ENCODE data around the gene PPP1R12B. TPM values are rescaled to one million over a fixed set of nuclear protein-coding genes. Genes with fewer than 3 reads are reported as not detected.
A peak's percentile ranks its signal among the peaks of the same experiment; 100 is the strongest.
"Not testable (repeated sequence)": the region's sequence is repeated elsewhere in the genome, so short reads cannot be mapped to it uniquely, and the experiment has no call there.

Gene PPP1R12B
- total RNA-seq, 3 donors from 2014 or later = 80.9 to 655 (median 89.0) TPM

- no peak for TF ChIP-seq CTCF (IDR thresholded peaks at IDR 0.05)
- Histone ChIP-seq H3K36me3 (ENCODE audit: low read depth) (no peaks in the 10 kb centered on the region), H3K4me1 (ENCODE audit: low read depth) (peaks cover 9% of the 10 kb centered on the region), H3K9me3 (no peaks in the 10 kb centered on the region), H3K4me3 (no peak overlapping the region)
- no peak for ATAC-seq
- no peak for DNase-seq
- intact Hi-C loops (cut with DNase I, micrococcal nuclease) = no loop called here
Observed at GRCh38 chr1:202616355-202616915, 267.9 kb downstream of the PPP1R12B start.

- H3K4me3 ChIP-seq; H3K4me1 ChIP-seq (ENCODE audit: low read depth); DNase-seq; H3K36me3 ChIP-seq (ENCODE audit: low read depth); H3K9me3 ChIP-seq; intact Hi-C loops (cut with DNase I, micrococcal nuclease); ATAC-seq: not testable (repeated sequence)
Observed at GRCh38 chr1:202619012-202619411, 270.5 kb downstream of the PPP1R12B start.

GRCh38 chr1:202619505-202619904 lies 271.0 kb downstream of the PPP1R12B start:
- intact Hi-C loops (cut with DNase I, micrococcal nuclease) = no loop called here
- peaks cover 9% of the 10 kb centered on the region for H3K4me1 ChIP-seq (ENCODE audit: low read depth)
- no peak for ATAC-seq

GRCh38 chr1:202620036-202620435 lies 271.5 kb downstream of the PPP1R12B start:
- H3K4me1 ChIP-seq (ENCODE audit: low read depth); DNase-seq; H3K4me3 ChIP-seq; H3K36me3 ChIP-seq (ENCODE audit: low read depth); ATAC-seq; intact Hi-C loops (cut with DNase I, micrococcal nuclease); H3K9me3 ChIP-seq: not testable (repeated sequence)

More at GRCh38 chr1:202619505-202619904, 271.0 kb downstream of the PPP1R12B start:
- no peak overlapping the region for H3K4me3 ChIP-seq
- peak in 1 of 3 donors; percentile 55 for DNase-seq
- no peak for TF ChIP-seq CTCF (IDR thresholded peaks at IDR 0.05)
- H3K9me3 ChIP-seq = no peaks in the 10 kb centered on the region
- H3K36me3 ChIP-seq (ENCODE audit: low read depth) = no peaks in the 10 kb centered on the region

GRCh38 chr1:202621446-202621845 lies 272.9 kb downstream of the PPP1R12B start:
- no peak for ATAC-seq
- Histone ChIP-seq H3K4me3 (no peak overlapping the region), H3K9me3 (no peaks in the 10 kb centered on the region), H3K4me1 (ENCODE audit: low read depth) (peaks cover 5% of the 10 kb centered on the region), H3K36me3 (ENCODE audit: low read depth) (no peaks in the 10 kb centered on the region)
- DNase-seq = no peak
- no peak for TF ChIP-seq CTCF (IDR thresholded peaks at IDR 0.05)
- intact Hi-C loops (cut with DNase I, micrococcal nuclease) = no loop called here

- Histone ChIP-seq H3K9me3 (no peaks in the 10 kb centered on the region), H3K36me3 (ENCODE audit: low read depth) (no peaks in the 10 kb centered on the region), H3K4me3 (no peak overlapping the region), H3K4me1 (ENCODE audit: low read depth) (peaks cover 5% of the 10 kb centered on the region)
- ATAC-seq (no peak), DNase-seq (no peak)
- TF ChIP-seq CTCF (IDR thresholded peaks at IDR 0.05) = no peak
- intact Hi-C loops (cut with DNase I, micrococcal nuclease) = no loop called here
Observed at GRCh38 chr1:202622388-202622787, 273.9 kb downstream of the PPP1R12B start.

- Histone ChIP-seq H3K4me3 (no peak overlapping the region), H3K36me3 (ENCODE audit: low read depth) (no peaks in the 10 kb centered on the region), H3K4me1 (ENCODE audit: low read depth) (peaks cover 5% of the 10 kb centered on the region), H3K9me3 (no peaks in the 10 kb centered on the region)
- no peak for DNase-seq
- peak; percentile 4 for ATAC-seq
- TF ChIP-seq CTCF (IDR thresholded peaks at IDR 0.05) = no peak
- intact Hi-C loops (cut with DNase I, micrococcal nuclease) = no loop called here
Observed at GRCh38 chr1:202623075-202623474, 274.6 kb downstream of the PPP1R12B start.

GRCh38 chr1:202623476-202623875 lies 275.0 kb downstream of the PPP1R12B start:
- H3K4me1 ChIP-seq (ENCODE audit: low read depth); H3K9me3 ChIP-seq; ATAC-seq; H3K4me3 ChIP-seq; intact Hi-C loops (cut with DNase I, micrococcal nuclease); H3K36me3 ChIP-seq (ENCODE audit: low read depth); DNase-seq: not testable (repeated sequence)

All from mucosa of descending colon (tissue), 3 donors.